ENCODE data around the gene GPER1. TPM values are rescaled to one million over a fixed set of nuclear protein-coding genes. Genes with fewer than 3 reads are reported as not detected.

The GPER1 gene
- polyA plus RNA-seq, 2 of the 4 experiments (the other 2 are of a cell fraction): 0.23 to 0.50 TPM

- no peak for FAIRE-seq
- CTCF ChIA-PET: interaction anchor here (1.4 to 4.9 kb wide), 5 partner anchors 9 to 121 kb away, joined by 3 to 21 read pairs (median 5); no protein-coding TSS in a partner anchor
Measured at GRCh38 chr7:1113548-1113885, 25.6 kb downstream of the GPER1 start.

GRCh38 chr7:1114088-1114487, 26.2 kb downstream of the GPER1 start:
- CTCF ChIA-PET: interaction anchor here (1.1 to 4.9 kb wide), 6 partner anchors 8 to 121 kb away, joined by 3 to 21 read pairs (median 4); no protein-coding TSS in a partner anchor
- ATAC-seq: no peak; a peak in 1 of 6 replicates

More at GRCh38 chr7:1113548-1113885, 25.6 kb downstream of the GPER1 start:
- 94% methylated on average over 18 of the region's 18 CpGs for WGBS (ENCODE audit: missing lambda C conversion rate)
- POLR2A ChIA-PET: no interaction called here
- Histone ChIP-seq H3K4me2 (no peak overlapping the region), H3K4me1 (no peaks in the 10 kb centered on the region), H3K4me3 (no peak overlapping the region), H3K27ac (no peak overlapping the region), H3K9me3 (no peaks in the 10 kb centered on the region)
- DNase-seq (ENCODE audit: low read depth in 1 of 2, low spot score in 1 of 2) (no peak), ATAC-seq (no peak)
- no peak for TF ChIP-seq CHD2 (IDR thresholded peaks at IDR 0.05; ENCODE audit: low read length, partially characterized antibody)
- TF ChIP-seq ATOH8 (CRISPR knock-in tag; IDR thresholded peaks at IDR 0.05; ENCODE audit: low read depth): no peak
- no peak for TF ChIP-seq NR3C1 (IDR thresholded peaks at IDR 0.05)
- no peak for TF ChIP-seq HOXA7 (CRISPR knock-in tag; IDR thresholded peaks at IDR 0.05)
- no peak for TF ChIP-seq CBX2 (IDR thresholded peaks at IDR 0.05; ENCODE audit: borderline replicate concordance, low read depth)
- TF ChIP-seq HDAC2 (IDR thresholded peaks at IDR 0.05): no peak
- TF ChIP-seq HEYL (CRISPR knock-in tag; IDR thresholded peaks at IDR 0.05): no peak
- no peak for TF ChIP-seq KDM1A (IDR thresholded peaks at IDR 0.05; ENCODE audit: low read depth)
- TF ChIP-seq NPAS2 (CRISPR knock-in tag; IDR thresholded peaks at IDR 0.05; ENCODE audit: borderline replicate concordance): no peak
- no peak for TF ChIP-seq POLR2AphosphoS2 (conservative IDR thresholded peaks at IDR 0.05; ENCODE audit: low read length)
- no peak for TF ChIP-seq HOXB13 (CRISPR knock-in tag; IDR thresholded peaks at IDR 0.05; ENCODE audit: low read depth)
- no peak for TF ChIP-seq ELK1 (IDR thresholded peaks at IDR 0.05; ENCODE audit: low read depth, low read length)
- TF ChIP-seq CEBPB (IDR thresholded peaks at IDR 0.05): no peak
- no peak for TF ChIP-seq ZNF302 (CRISPR knock-in tag; IDR thresholded peaks at IDR 0.05)

More at GRCh38 chr7:1114088-1114487, 26.2 kb downstream of the GPER1 start:
- DNase-seq (ENCODE audit: low read depth in 1 of 2, low spot score in 1 of 2) (no peak), FAIRE-seq (no peak)
- H3K4me2 ChIP-seq: no peak overlapping the region
- WGBS (ENCODE audit: missing lambda C conversion rate): 90% methylated on average over 13 of the region's 13 CpGs
- no peaks in the 10 kb centered on the region for H3K4me1 ChIP-seq
- POLR2A ChIA-PET: no interaction called here
- no peaks in the 10 kb centered on the region for H3K9me3 ChIP-seq
- H3K27ac ChIP-seq: no peak overlapping the region
- H3K4me3 ChIP-seq: no peak overlapping the region
- TF ChIP-seq GATA3 (IDR thresholded peaks at IDR 0.05; ENCODE audit: borderline replicate concordance): no peak
- TF ChIP-seq TFCP2L1 (CRISPR knock-in tag; IDR thresholded peaks at IDR 0.05): no peak
- TF ChIP-seq CHD4 (IDR thresholded peaks at IDR 0.05; ENCODE audit: borderline replicate concordance): no peak
- TF ChIP-seq FOXS1 (CRISPR knock-in tag; IDR thresholded peaks at IDR 0.05): no peak
- no peak for TF ChIP-seq JUNB (IDR thresholded peaks at IDR 0.05)
- no peak for TF ChIP-seq FOSL2 (IDR thresholded peaks at IDR 0.05)
- TF ChIP-seq FOSL2 (CRISPR knock-in tag; IDR thresholded peaks at IDR 0.05): no peak
- no peak for TF ChIP-seq REST (IDR thresholded peaks at IDR 0.05)
- no peak for TF ChIP-seq CEBPB (IDR thresholded peaks at IDR 0.05)
- TF ChIP-seq KDM5A (IDR thresholded peaks at IDR 0.05): no peak
- no peak for TF ChIP-seq ZC3H11A (IDR thresholded peaks at IDR 0.05)
- TF ChIP-seq CHD2 (IDR thresholded peaks at IDR 0.05; ENCODE audit: low read length, partially characterized antibody): no peak
- TF ChIP-seq MYC (IDR thresholded peaks at IDR 0.05; ENCODE audit: borderline replicate concordance, low read length): no peak
- TF ChIP-seq ZNF302 (CRISPR knock-in tag; IDR thresholded peaks at IDR 0.05): no peak
- TF ChIP-seq MAZ (IDR thresholded peaks at IDR 0.05; ENCODE audit: borderline replicate concordance, low read depth, low read length): no peak
- TF ChIP-seq CBX8 (IDR thresholded peaks at IDR 0.05): no peak
- no peak for TF ChIP-seq FOSB (CRISPR knock-in tag; IDR thresholded peaks at IDR 0.05)
- TF ChIP-seq POLR2AphosphoS2 (conservative IDR thresholded peaks at IDR 0.05; ENCODE audit: low read length): no peak
- TF ChIP-seq HMGXB4 (CRISPR knock-in tag; IDR thresholded peaks at IDR 0.05; ENCODE audit: borderline replicate concordance): no peak

Measured in A549 (cell line).